SK-N-SH (cell line): Measurements from ENCODE around the gene PDE4D.

ENCODE experiments used
- CHD2 ChIP-seq: fragments of 150-350 bp; IDR thresholded peaks from 2 replicates; pipeline ENCODE4 v1.6.1; 2018; ENCODE audit warnings: low read length; ENCODE audit not compliant: partially characterized antibody
- EP300 ChIP-seq, 2 experiments: IDR thresholded peaks; 2 replicates each; pipeline versions ENCODE4 v1.4.0 to v1.6.1; 2012; ENCODE audit warnings: borderline replicate concordance in 1 of 2, low read depth in 1 of 2, low read length in 1 of 2
- MXI1 ChIP-seq: IDR thresholded peaks from 2 replicates; pipeline ENCODE4 v1.6.1; 2012; ENCODE audit warnings: mild to moderate bottlenecking, low read depth, low read length, improper control_type of control experiment
- POLR2AphosphoS5 ChIP-seq: IDR thresholded peaks from 2 replicates; pipeline ENCODE4 v1.6.1; 2012; ENCODE audit warnings: low read depth, low read length
- RAD21 ChIP-seq: IDR thresholded peaks from 2 replicates; pipeline ENCODE4 v1.6.1; 2012; ENCODE audit warnings: mild to moderate bottlenecking, low read length
- RCOR1 ChIP-seq: fragments of 150-350 bp; IDR thresholded peaks from 2 replicates; pipeline ENCODE4 v1.6.1; 2017; ENCODE audit warnings: antibody characterized with exemption, low read length
- TAF1 ChIP-seq: IDR thresholded peaks from 2 replicates; pipeline ENCODE4 v1.6.1; 2012; ENCODE audit warnings: low read depth, mild to moderate bottlenecking, low read length, moderate library complexity, borderline replicate concordance
- TEAD4 ChIP-seq: IDR thresholded peaks from 2 replicates; pipeline ENCODE4 v1.4.0; 2012; ENCODE audit warnings: mild to moderate bottlenecking, borderline replicate concordance; ENCODE audit not compliant: insufficient read depth
- YY1 ChIP-seq: IDR thresholded peaks from 2 replicates; pipeline ENCODE4 v1.4.0; 2012; ENCODE audit warnings: low read depth, mild to moderate bottlenecking
- ZBTB33 ChIP-seq: IDR thresholded peaks from 2 replicates; pipeline ENCODE4 v1.4.0; 2012; ENCODE audit warnings: low read depth, borderline replicate concordance
- TF ChIP-seq, protein P1 (sequence below): fragments of 200-600 bp; sonication (generic); IDR thresholded peaks from 2 replicates; pipeline ENCODE4 v1.6.1; 2017; ENCODE audit warnings: antibody characterized with exemption, mild to moderate bottlenecking, moderate library complexity

DNA sequence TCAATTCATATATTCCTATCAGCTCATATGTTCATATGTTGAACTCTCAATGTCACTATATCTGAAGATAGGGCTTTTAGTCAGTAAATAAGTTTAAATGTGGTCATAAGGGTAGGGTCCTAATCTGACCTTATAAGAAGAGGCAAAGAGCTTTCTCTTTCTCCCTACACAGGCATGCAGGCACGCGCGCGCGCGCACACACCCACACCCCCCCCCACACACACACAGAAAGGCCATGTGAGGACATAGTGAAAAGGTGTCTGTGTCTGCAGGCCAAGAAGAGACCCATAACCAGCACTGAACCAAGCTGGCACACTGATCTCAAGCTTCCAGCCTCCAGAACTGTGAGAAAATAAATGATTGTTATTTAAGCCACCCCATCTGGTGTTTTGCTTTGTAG lies 76.0 kb downstream of the PDE4D start:
- TF ChIP-seq TEAD4 (no peak), POLR2AphosphoS5 (no peak), RCOR1 (no peak), YY1 (no peak), RAD21 (no peak), TAF1 (no peak), MXI1 (no peak), EP300 (IDR thresholded peaks at IDR 0.05; ENCODE audit: borderline replicate concordance in 1 of 2, low read depth in 1 of 2, low read length in 1 of 2) (no peak), ZBTB33 (no peak), CHD2 (no peak)
- TF ChIP-seq, protein P1, sequence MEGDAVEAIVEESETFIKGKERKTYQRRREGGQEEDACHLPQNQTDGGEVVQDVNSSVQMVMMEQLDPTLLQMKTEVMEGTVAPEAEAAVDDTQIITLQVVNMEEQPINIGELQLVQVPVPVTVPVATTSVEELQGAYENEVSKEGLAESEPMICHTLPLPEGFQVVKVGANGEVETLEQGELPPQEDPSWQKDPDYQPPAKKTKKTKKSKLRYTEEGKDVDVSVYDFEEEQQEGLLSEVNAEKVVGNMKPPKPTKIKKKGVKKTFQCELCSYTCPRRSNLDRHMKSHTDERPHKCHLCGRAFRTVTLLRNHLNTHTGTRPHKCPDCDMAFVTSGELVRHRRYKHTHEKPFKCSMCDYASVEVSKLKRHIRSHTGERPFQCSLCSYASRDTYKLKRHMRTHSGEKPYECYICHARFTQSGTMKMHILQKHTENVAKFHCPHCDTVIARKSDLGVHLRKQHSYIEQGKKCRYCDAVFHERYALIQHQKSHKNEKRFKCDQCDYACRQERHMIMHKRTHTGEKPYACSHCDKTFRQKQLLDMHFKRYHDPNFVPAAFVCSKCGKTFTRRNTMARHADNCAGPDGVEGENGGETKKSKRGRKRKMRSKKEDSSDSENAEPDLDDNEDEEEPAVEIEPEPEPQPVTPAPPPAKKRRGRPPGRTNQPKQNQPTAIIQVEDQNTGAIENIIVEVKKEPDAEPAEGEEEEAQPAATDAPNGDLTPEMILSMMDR: no peak
